CD4-positive, alpha-beta memory T cell (primary cell): Measurements from ENCODE around the gene PHKG2. TPM values are rescaled to one million over a fixed set of nuclear protein-coding genes. Genes with fewer than 3 reads are reported as not detected.

Source experiments
- CTCF ChIA-PET: fragments of 350-600 bp; sonication (Branson Sonifier 250); formaldehyde crosslinking; loops from one replicate; lab custom pipeline; 2021; ENCODE audit warnings: inconsistent platforms; ENCODE audit not compliant: partially characterized antibody; lab: Charles Lee
- POLR2A ChIA-PET: fragments of 350-600 bp; sonication (Branson Sonifier 250); formaldehyde crosslinking; loops from one replicate; lab custom pipeline; 2021; ENCODE audit not compliant: partially characterized antibody; lab: Charles Lee
- DNase-seq, 5 donors: peaks; one replicate each; pipeline versions ENCODE4 v3.0.0 to v3.0.0-alpha.2; 2020 to 2022; ENCODE audit warnings: mixed read lengths in 1 of 5
- H3K27ac ChIP-seq: one replicate; pipeline ENCODE4 v1.7.0; 2013; ENCODE audit warnings: low read depth, low read length
- H3K27me3 ChIP-seq: 2 replicates; pipeline ENCODE4 v1.7.0; 2013; ENCODE audit warnings: mild to moderate bottlenecking, low read length, moderate library complexity; ENCODE audit not compliant: insufficient read depth
- H3K36me3 ChIP-seq: 2 replicates; pipeline ENCODE4 v1.7.0; 2013; ENCODE audit warnings: mild to moderate bottlenecking, low read length, moderate library complexity; ENCODE audit not compliant: insufficient read depth
- H3K4me1 ChIP-seq: 2 replicates; pipeline ENCODE4 v1.7.0; 2013; ENCODE audit warnings: mild to moderate bottlenecking, low read length, moderate library complexity; ENCODE audit not compliant: insufficient read depth
- H3K4me3 ChIP-seq, 2 donors: one replicate each; pipeline ENCODE4 v1.7.0; 2013; ENCODE audit warnings: low read length in 2 of 2, mild to moderate bottlenecking in 1 of 2
- H3K9me3 ChIP-seq, 2 donors: one replicate each; pipeline ENCODE4 v1.7.0; 2013; ENCODE audit warnings: low read length in 2 of 2, control low read depth in 1 of 2; ENCODE audit not compliant: control insufficient read depth in 1 of 2
- H3K27ac Mint-ChIP-seq, 7 donors: one replicate each; pipeline ENCODE4 v1.8.0; 2020 to 2021; ENCODE audit warnings: mixed read lengths in 7 of 7, mild to moderate bottlenecking in 6 of 7, inconsistent platforms in 3 of 7, moderate library complexity in 3 of 7
- H3K27me3 Mint-ChIP-seq, 2 donors: one replicate each; pipeline ENCODE4 v1.8.0; 2020 to 2021; ENCODE audit warnings: mixed read lengths in 2 of 2
- H3K36me3 Mint-ChIP-seq, 2 donors: one replicate each; pipeline ENCODE4 v1.8.0; 2020 to 2021; ENCODE audit warnings: mixed read lengths in 2 of 2, inconsistent platforms in 1 of 2, mild to moderate bottlenecking in 1 of 2
- H3K4me1 Mint-ChIP-seq, 4 donors: one replicate each; pipeline ENCODE4 v1.8.0; 2020 to 2021; ENCODE audit warnings: mixed read lengths in 4 of 4, mild to moderate bottlenecking in 1 of 4
- H3K4me3 Mint-ChIP-seq, 8 donors: one replicate each; pipeline ENCODE4 v1.8.0; 2020 to 2021; ENCODE audit warnings: mixed read lengths in 8 of 8, mild to moderate bottlenecking in 7 of 8, moderate library complexity in 6 of 8, inconsistent platforms in 3 of 8
- H3K9me3 Mint-ChIP-seq, 8 donors: one replicate each; pipeline ENCODE4 v1.8.0; 2020 to 2021; ENCODE audit warnings: mixed read lengths in 8 of 8, mild to moderate bottlenecking in 5 of 8, inconsistent platforms in 3 of 8, moderate library complexity in 1 of 8
- intact Hi-C: fragments of 100-400 bp; cut with micrococcal nuclease; formaldehyde crosslinking; loops from one replicate; pipeline ENCODE4 v1.15.1; 2023
- polyA plus RNA-seq, 2 donors: library from polyadenylated mRNA; unstranded; fragments of 300-500 nt; fragmentation: Illumina TruSeq; gene quantifications; one replicate each; pipeline ENCODE4 v1.2.3, GENCODE V29; 2021
- total RNA-seq, 2 experiments: library from RNA; stranded (reverse); gene quantifications; one replicate each; pipeline ENCODE4 v1.2.3, GENCODE V29; 2021

PHKG2 gene
- total and polyA plus RNA-seq, 4 experiments from 2014 or later: 42.0 to 63.5 (median 54.5) TPM

- H3K36me3 ChIP-seq: peaks cover 35% of the 10 kb centered on the region
- peak in 4 of 5 donors; percentile 16 to 63 (median 20) for DNase-seq
These were observed 13.3 kb downstream of the PHKG2 start for GRCh38 chr16:30761427-30761927.

GRCh38 chr16:30761928-30762902 lies 14.0 kb downstream of the PHKG2 start, which contains the start of the genes CFAP119 and RNF40:
TSS of gene CFAP119 (minus strand) at chr16:30762062. CDS start at chr16:30761748, 314 bp downstream.
TSS of gene RNF40 (plus strand) at chr16:30762322. CDS start at chr16:30762546, 224 bp downstream.
- Mint-ChIP-seq H3K27ac (peak within 1 kb of the TSS; percentile 94 to 97 (median 96)), H3K9me3 (peaks cover 0 to 2% (median 0%) of the 10 kb centered on the region in 8 donors), H3K4me3 (peak within 1 kb of the TSS; percentile 94 to 98 (median 97)), H3K4me1 (peaks cover 11 to 38% (median 27%) of the 10 kb centered on the region in 4 donors), H3K36me3 (peaks cover 25 to 58% of the 10 kb centered on the region in 2 donors), H3K27me3 (no peaks in the 10 kb centered on the region)
- no peaks in the 10 kb centered on the region for H3K9me3 ChIP-seq
- no peaks in the 10 kb centered on the region for H3K27me3 ChIP-seq
- H3K4me3 ChIP-seq: peak within 1 kb of the TSS; percentile 73 to 97
- peak within 1 kb of the TSS; percentile 71 for H3K27ac ChIP-seq
- peaks cover 43% of the 10 kb centered on the region for H3K36me3 ChIP-seq
- DNase-seq: peak; percentile 89 to 94 (median 91)
- CTCF ChIA-PET: interaction anchor here (0.9 to 1.2 kb wide), 4 partner anchors 12 to 52 kb away, joined by 3 to 5 read pairs (median 4); no protein-coding TSS in a partner anchor
- intact Hi-C loops: loop anchor here (1.0 kb wide), 6 partner anchors 14 to 312 kb away; partner anchors contain the start of genes FBRS, FBXL19, PHKG2 and ZNF646
- peaks cover 30% of the 10 kb centered on the region for H3K4me1 ChIP-seq
- POLR2A ChIA-PET: interaction anchor here (0.7 to 3.8 kb wide), 5 partner anchors 12 to 312 kb away, joined by 3 to 19 read pairs (median 13); partner anchors contain the start of genes PHKG2, ZNF646 and ZNF668

More at GRCh38 chr16:30761427-30761927, 13.3 kb downstream of the PHKG2 start:
- Histone ChIP-seq H3K27ac (peak overlapping the region; percentile 71), H3K4me1 (peaks cover 30% of the 10 kb centered on the region), H3K4me3 (peak overlapping the region; percentile 73 to 97), H3K9me3 (no peaks in the 10 kb centered on the region), H3K27me3 (no peaks in the 10 kb centered on the region)
- intact Hi-C loops: no loop called here
- ChIA-PET CTCF (interaction anchor here (0.9 kb wide), 1 partner anchor 11 kb away, joined by 4 read pairs; no protein-coding TSS in a partner anchor), POLR2A (interaction anchor here (0.7 to 3.0 kb wide), 2 partner anchors 14 to 113 kb away, joined by 3 to 13 read pairs; partner anchors contain the start of gene PHKG2)
- Mint-ChIP-seq H3K36me3 (peaks cover 18 to 54% of the 10 kb centered on the region in 2 donors), H3K9me3 (peaks cover 0 to 2% (median 0%) of the 10 kb centered on the region in 8 donors), H3K4me3 (peak overlapping the region; percentile 94 to 98 (median 97)), H3K4me1 (peaks cover 9 to 38% (median 26%) of the 10 kb centered on the region in 4 donors), H3K27me3 (no peaks in the 10 kb centered on the region), H3K27ac (peak overlapping the region; percentile 94 to 97 (median 96))

- no peaks in the 10 kb centered on the region for H3K27me3 ChIP-seq
- Mint-ChIP-seq H3K36me3 (peaks cover 26 to 64% of the 10 kb centered on the region in 2 donors), H3K4me1 (peaks cover 12 to 38% (median 27%) of the 10 kb centered on the region in 4 donors), H3K4me3 (peak overlapping the region; percentile 94 to 98 (median 97)), H3K9me3 (peaks cover 0 to 2% (median 0%) of the 10 kb centered on the region in 8 donors), H3K27ac (peak overlapping the region; percentile 94 to 97 (median 96)), H3K27me3 (no peaks in the 10 kb centered on the region)
- no peaks in the 10 kb centered on the region for H3K9me3 ChIP-seq
- H3K4me3 ChIP-seq: peak overlapping the region; percentile 73 to 97
- no peak for DNase-seq
- peaks cover 30% of the 10 kb centered on the region for H3K4me1 ChIP-seq
- ChIA-PET CTCF (interaction anchor here (0.9 to 1.2 kb wide), 3 partner anchors 12 to 51 kb away, joined by 3 to 5 read pairs (median 3); no protein-coding TSS in a partner anchor), POLR2A (interaction anchor here (0.5 to 3.8 kb wide), 4 partner anchors 11 to 311 kb away, joined by 3 to 19 read pairs (median 8); partner anchors contain the start of genes PHKG2, ZNF646 and ZNF668)
- H3K36me3 ChIP-seq: peaks cover 52% of the 10 kb centered on the region
- H3K27ac ChIP-seq: peak overlapping the region; percentile 71
- intact Hi-C loops: loop anchor here (1.0 kb wide), 6 partner anchors 15 to 311 kb away; partner anchors contain the start of genes FBRS, FBXL19, PHKG2 and ZNF646
These were observed 14.9 kb downstream of the PHKG2 start for GRCh38 chr16:30762991-30763725.

- H3K27me3 Mint-ChIP-seq: peaks cover 0 to 1% of the 10 kb centered on the region in 2 donors
- intact Hi-C loops: no loop called here
These were observed 15.9 kb downstream of the PHKG2 start for GRCh38 chr16:30764086-30764485.

GRCh38 chr16:30764816-30765465 lies 16.7 kb downstream of the PHKG2 start:
- H3K36me3 ChIP-seq: peaks cover 69% of the 10 kb centered on the region
- CTCF ChIA-PET: interaction anchor here (0.8 kb wide), 2 partner anchors 50 to 185 kb away, joined by 3 read pairs; no protein-coding TSS in a partner anchor
- peaks cover 30% of the 10 kb centered on the region for H3K4me1 ChIP-seq
- intact Hi-C loops: no loop called here
- DNase-seq: no peak
- H3K9me3 ChIP-seq: no peaks in the 10 kb centered on the region
- Mint-ChIP-seq H3K4me1 (peaks cover 12 to 38% (median 27%) of the 10 kb centered on the region in 4 donors), H3K27me3 (peaks cover 0 to 1% of the 10 kb centered on the region in 2 donors), H3K4me3 (no peak overlapping the region), H3K9me3 (peaks cover 0 to 2% (median 0%) of the 10 kb centered on the region in 8 donors), H3K27ac (peak overlapping the region in 2 of 7 donors; percentile 10 to 48), H3K36me3 (peaks cover 34 to 79% of the 10 kb centered on the region in 2 donors)
- H3K27ac ChIP-seq: no peak overlapping the region
- H3K4me3 ChIP-seq: no peak overlapping the region
- POLR2A ChIA-PET: interaction anchor here (0.8 to 3.8 kb wide), 4 partner anchors 10 to 111 kb away, joined by 3 to 19 read pairs (median 3); partner anchors contain the start of gene PHKG2
- no peaks in the 10 kb centered on the region for H3K27me3 ChIP-seq

More at GRCh38 chr16:30764086-30764485, 15.9 kb downstream of the PHKG2 start:
- peaks cover 33 to 70% of the 10 kb centered on the region in 2 donors for H3K36me3 Mint-ChIP-seq
- H3K27ac Mint-ChIP-seq: peak overlapping the region in 3 of 7 donors; percentile 16 to 48 (median 41)
- no peak overlapping the region for H3K4me3 ChIP-seq
- no peak overlapping the region for H3K27ac ChIP-seq
- DNase-seq: no peak
- H3K9me3 Mint-ChIP-seq: peaks cover 0 to 2% (median 0%) of the 10 kb centered on the region in 8 donors
- H3K4me1 ChIP-seq: peaks cover 30% of the 10 kb centered on the region
- H3K4me3 Mint-ChIP-seq: peak overlapping the region in 3 of 8 donors; percentile 31 to 97 (median 74)
- peaks cover 61% of the 10 kb centered on the region for H3K36me3 ChIP-seq
- CTCF ChIA-PET: interaction anchor here (0.8 kb wide), 1 partner anchor 51 kb away, joined by 3 read pairs; no protein-coding TSS in a partner anchor
- no peaks in the 10 kb centered on the region for H3K27me3 ChIP-seq
- peaks cover 12 to 38% (median 27%) of the 10 kb centered on the region in 4 donors for H3K4me1 Mint-ChIP-seq
- POLR2A ChIA-PET: interaction anchor here (1.0 to 3.8 kb wide), 2 partner anchors 10 to 51 kb away, joined by 3 to 19 read pairs; no protein-coding TSS in a partner anchor
- H3K9me3 ChIP-seq: no peaks in the 10 kb centered on the region
